Ishikawa (cell line): Measurements from ENCODE around the gene DNMT3A.

Source experiments
- CEBPB ChIP-seq: IDR thresholded peaks from 2 replicates; pipeline ENCODE4 v1.6.1; 2012
- CREB1 ChIP-seq: IDR thresholded peaks from 2 replicates; pipeline ENCODE4 v1.6.1; 2012; ENCODE audit warnings: low read depth
- EGR1 ChIP-seq: IDR thresholded peaks from 2 replicates; pipeline ENCODE4 v1.6.1; 2012
- EP300 ChIP-seq: IDR thresholded peaks from 2 replicates; pipeline ENCODE4 v1.6.1; 2012; ENCODE audit warnings: borderline replicate concordance
- FOXM1 ChIP-seq: IDR thresholded peaks from 2 replicates; pipeline ENCODE4 v1.6.1; 2012; ENCODE audit warnings: low read depth, borderline replicate concordance
- NFIC ChIP-seq: IDR thresholded peaks from 2 replicates; pipeline ENCODE4 v1.6.1; 2012
- RAD21 ChIP-seq: IDR thresholded peaks from 2 replicates; pipeline ENCODE4 v1.6.1; 2012; ENCODE audit warnings: low read depth
- TAF1 ChIP-seq: IDR thresholded peaks from 2 replicates; pipeline ENCODE4 v1.6.1; 2012; ENCODE audit warnings: low read depth, mild to moderate bottlenecking
- TCF12 ChIP-seq: IDR thresholded peaks from 2 replicates; pipeline ENCODE4 v1.6.1; 2012; ENCODE audit warnings: low read depth
- TEAD4 ChIP-seq: IDR thresholded peaks from 2 replicates; pipeline ENCODE4 v1.6.1; 2012
- YY1 ChIP-seq: IDR thresholded peaks from 2 replicates; pipeline ENCODE4 v1.6.1; 2012; ENCODE audit warnings: low read depth
- ZBTB7A ChIP-seq: IDR thresholded peaks from 2 replicates; pipeline ENCODE4 v1.6.1; 2012; ENCODE audit warnings: low read depth
- TF ChIP-seq, protein P1 (sequence below): IDR thresholded peaks from 2 replicates; pipeline ENCODE4 v1.6.1; 2012; ENCODE audit warnings: low read depth, mild to moderate bottlenecking
- TF ChIP-seq, protein P2 (sequence below): IDR thresholded peaks from 2 replicates; pipeline ENCODE4 v1.6.1; 2012
- TF ChIP-seq, protein P3 (sequence below): IDR thresholded peaks from 2 replicates; pipeline ENCODE4 v1.6.1; 2012

Gene DNMT3A

DNA sequence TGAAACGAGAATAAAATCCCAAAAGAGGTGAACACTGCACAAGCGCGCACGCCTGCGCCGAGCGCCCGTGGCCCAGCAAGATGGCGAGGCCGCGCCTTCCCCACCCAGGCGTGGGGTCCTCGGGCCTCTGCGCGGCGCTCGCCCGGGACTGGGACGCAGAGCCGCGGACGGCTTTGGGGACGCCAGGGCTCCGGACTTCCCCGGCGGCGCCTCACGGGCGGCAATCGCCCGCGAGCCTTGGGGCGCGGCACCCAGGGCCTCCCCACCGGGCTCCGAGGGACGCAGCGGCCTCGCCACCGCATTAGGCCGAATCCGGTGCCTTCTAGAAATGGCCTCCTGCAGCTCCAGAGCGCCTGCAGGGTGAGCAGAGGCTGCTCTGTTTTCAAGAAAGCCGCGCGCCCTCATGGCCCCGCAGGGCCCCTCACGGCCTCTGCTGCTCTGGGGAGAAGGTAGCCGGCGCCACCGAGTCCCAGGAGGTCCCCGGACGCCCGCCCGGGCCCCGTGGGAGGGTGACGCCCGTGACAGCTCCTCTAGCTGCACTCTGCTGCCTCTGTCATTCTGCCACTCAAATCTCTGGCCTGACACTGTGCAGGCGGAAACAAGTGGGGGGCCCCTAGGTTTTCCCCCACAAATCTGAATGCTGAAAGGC, 137.4 kb downstream of the DNMT3A start:
- TF ChIP-seq, protein P1, sequence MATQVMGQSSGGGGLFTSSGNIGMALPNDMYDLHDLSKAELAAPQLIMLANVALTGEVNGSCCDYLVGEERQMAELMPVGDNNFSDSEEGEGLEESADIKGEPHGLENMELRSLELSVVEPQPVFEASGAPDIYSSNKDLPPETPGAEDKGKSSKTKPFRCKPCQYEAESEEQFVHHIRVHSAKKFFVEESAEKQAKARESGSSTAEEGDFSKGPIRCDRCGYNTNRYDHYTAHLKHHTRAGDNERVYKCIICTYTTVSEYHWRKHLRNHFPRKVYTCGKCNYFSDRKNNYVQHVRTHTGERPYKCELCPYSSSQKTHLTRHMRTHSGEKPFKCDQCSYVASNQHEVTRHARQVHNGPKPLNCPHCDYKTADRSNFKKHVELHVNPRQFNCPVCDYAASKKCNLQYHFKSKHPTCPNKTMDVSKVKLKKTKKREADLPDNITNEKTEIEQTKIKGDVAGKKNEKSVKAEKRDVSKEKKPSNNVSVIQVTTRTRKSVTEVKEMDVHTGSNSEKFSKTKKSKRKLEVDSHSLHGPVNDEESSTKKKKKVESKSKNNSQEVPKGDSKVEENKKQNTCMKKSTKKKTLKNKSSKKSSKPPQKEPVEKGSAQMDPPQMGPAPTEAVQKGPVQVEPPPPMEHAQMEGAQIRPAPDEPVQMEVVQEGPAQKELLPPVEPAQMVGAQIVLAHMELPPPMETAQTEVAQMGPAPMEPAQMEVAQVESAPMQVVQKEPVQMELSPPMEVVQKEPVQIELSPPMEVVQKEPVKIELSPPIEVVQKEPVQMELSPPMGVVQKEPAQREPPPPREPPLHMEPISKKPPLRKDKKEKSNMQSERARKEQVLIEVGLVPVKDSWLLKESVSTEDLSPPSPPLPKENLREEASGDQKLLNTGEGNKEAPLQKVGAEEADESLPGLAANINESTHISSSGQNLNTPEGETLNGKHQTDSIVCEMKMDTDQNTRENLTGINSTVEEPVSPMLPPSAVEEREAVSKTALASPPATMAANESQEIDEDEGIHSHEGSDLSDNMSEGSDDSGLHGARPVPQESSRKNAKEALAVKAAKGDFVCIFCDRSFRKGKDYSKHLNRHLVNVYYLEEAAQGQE = no peak
- TF ChIP-seq, protein P2, sequence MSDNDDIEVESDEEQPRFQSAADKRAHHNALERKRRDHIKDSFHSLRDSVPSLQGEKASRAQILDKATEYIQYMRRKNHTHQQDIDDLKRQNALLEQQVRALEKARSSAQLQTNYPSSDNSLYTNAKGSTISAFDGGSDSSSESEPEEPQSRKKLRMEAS = no peak
- no peak for TF ChIP-seq YY1
- no peak for TF ChIP-seq NFIC
- TF ChIP-seq FOXM1 = no peak
- no peak for TF ChIP-seq RAD21
- TF ChIP-seq TEAD4 = no peak
- TF ChIP-seq, protein P3, sequence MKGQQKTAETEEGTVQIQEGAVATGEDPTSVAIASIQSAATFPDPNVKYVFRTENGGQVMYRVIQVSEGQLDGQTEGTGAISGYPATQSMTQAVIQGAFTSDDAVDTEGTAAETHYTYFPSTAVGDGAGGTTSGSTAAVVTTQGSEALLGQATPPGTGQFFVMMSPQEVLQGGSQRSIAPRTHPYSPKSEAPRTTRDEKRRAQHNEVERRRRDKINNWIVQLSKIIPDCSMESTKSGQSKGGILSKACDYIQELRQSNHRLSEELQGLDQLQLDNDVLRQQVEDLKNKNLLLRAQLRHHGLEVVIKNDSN = no peak
- TF ChIP-seq TCF12 = no peak
- no peak for TF ChIP-seq CEBPB
- no peak for TF ChIP-seq ZBTB7A
- no peak for TF ChIP-seq EGR1
- no peak for TF ChIP-seq EP300
- TF ChIP-seq TAF1 = no peak
- TF ChIP-seq CREB1 = no peak

DNA sequence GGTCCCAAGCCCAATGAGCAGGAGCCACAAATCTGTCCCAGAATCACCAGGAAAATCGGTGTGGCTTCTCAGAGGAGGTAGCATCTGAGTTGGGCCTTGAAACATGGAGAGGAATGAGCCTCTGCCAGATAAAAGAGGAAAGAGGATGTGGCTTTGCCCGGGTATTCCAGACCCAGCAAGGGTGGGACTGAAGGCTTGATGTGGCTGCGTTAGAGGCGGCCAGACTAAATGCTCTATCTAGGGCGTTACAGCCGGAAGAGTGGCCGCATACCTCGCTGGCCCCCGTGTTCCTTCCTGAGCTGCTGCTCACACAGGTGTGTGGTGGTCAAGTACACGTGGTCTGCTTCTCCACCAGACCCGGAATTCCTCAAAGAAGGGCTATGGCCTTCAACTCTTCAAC, 139.4 kb downstream of the DNMT3A start:
- no peak for TF ChIP-seq FOXM1
- TF ChIP-seq TCF12 = no peak
- no peak for TF ChIP-seq EGR1
- TF ChIP-seq, protein P2 = no peak
- TF ChIP-seq, protein P1 = no peak
- TF ChIP-seq, protein P3 = no peak
- TF ChIP-seq ZBTB7A = no peak
- TF ChIP-seq CREB1 = no peak
- no peak for TF ChIP-seq EP300
- TF ChIP-seq TEAD4 = no peak
- no peak for TF ChIP-seq CEBPB
- no peak for TF ChIP-seq YY1
- TF ChIP-seq NFIC = no peak
- no peak for TF ChIP-seq TAF1

DNA sequence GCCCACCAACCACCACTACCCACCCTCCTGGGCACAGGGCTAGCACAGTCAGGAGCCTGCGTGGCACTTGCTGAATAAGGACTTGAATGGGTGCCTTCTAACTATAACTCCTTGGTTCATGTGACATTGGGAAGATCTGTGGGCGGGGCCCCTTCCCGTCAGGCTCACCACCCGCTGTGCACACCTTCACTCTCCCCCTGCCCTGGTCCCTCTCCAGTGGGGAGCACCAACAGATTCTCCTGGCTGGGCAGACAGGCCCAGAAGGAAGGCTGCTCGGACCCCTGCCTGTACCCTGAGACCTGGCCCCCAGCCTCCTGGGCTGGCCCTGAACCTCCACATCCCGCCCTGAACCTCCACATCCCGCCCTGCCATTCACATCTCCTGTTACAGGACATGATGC, 139.9 kb downstream of the DNMT3A start:
- TF ChIP-seq, protein P3 = no peak
- TF ChIP-seq ZBTB7A (no peak), YY1 (no peak), TCF12 (no peak), RAD21 (no peak), TAF1 (no peak), TEAD4 (no peak), EP300 (no peak), EGR1 (no peak), CREB1 (no peak), CEBPB (no peak), NFIC (no peak), FOXM1 (no peak)
- TF ChIP-seq, protein P1 = no peak
- TF ChIP-seq, protein P2 = no peak

DNA sequence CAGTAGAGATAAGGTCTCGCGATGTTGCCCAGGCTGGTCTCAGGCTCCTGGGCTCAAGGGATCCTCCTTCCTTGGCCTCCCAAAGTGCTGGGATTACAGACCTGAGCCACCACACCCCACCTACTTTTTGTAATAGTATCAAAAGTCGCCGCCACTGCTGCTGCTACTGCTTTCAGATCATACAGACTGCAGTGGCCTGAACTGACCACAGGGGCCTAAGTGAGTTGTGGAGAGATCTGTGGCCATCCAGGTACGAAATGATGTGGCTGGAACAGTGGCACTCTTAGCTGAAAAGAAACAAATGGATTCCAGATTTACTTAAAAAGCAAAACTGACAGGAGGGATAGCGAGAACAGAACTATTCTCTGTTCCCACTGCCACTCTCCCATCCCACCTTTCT, 140.5 kb downstream of the DNMT3A start:
- TF ChIP-seq TEAD4 (no peak), RAD21 (peak; percentile 18)
